Measurements from ENCODE around the gene S100B. TPM values are rescaled to one million over a fixed set of nuclear protein-coding genes. Genes with fewer than 3 reads are reported as not detected.

Gene S100B
- total and polyA plus RNA-seq, 2 of the 8 experiments (the other 6 are each of a cell fraction or from before 2014, with no cell fraction given): 0.36 to 0.69 TPM

DNA sequence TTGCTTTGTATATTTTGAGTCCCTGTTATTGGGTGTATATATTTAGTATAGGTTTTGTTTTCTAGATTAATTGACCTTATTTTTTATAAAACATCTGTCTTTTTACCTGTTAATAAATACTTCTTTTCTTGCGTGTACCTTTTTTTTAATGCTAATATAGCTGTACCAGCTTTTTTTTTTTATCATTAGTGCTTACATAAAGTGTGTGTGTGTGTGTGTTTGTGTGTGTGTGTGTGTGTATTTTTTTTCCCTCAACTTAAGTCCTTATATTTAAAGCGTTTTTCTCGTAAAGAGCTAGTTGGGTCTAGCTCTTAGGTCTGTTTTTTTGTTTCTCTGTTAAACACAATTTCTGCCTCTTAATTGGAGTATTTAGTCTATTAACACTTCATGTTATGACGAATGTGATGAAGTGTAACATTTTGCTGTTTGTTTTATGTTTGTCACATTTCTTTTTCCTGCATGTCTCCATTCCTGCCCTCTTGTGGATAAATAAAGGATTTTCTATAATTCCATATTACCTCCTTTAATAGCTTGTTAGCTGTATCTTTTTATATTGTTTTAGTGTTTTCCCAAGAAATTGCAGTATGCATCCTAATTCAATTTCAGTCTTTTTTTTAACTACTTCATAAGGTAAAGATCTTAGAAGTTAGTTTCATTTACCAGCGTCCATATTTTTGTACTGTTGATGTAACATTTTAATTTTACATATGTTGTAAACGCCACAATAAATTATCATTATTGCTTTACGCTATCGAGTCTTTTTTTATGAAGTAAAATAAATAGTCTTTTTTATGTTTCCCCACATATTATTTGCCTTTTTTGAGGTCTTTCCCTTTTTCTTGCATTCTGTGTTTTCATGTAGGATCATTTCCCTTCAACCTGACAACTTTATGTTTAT is 34.9 kb upstream of the S100B start:
- Histone ChIP-seq H2AFZ (ENCODE audit: low read length) (no peak overlapping the region), H3K36me3 (ENCODE audit: control insufficient read depth in 2 of 4, insufficient read depth in 4 of 4, low read length in 3 of 4) (peaks cover 0 to 27% (median 7%) of the 10 kb centered on the region in 4 experiments; a peak in 5 of 8 replicates), H3K27ac (ENCODE audit: low read depth, low read length) (no peak overlapping the region), H4K20me1 (replicated peaks in 1 of 2; ENCODE audit: control insufficient read depth in 1 of 2, insufficient read depth in 2 of 2, low read length in 2 of 2) (peaks cover 0 to 4% of the 10 kb centered on the region in 2 experiments), H3K9me3 (ENCODE audit: insufficient read depth in 2 of 2, low read depth in 1 of 2, low read length in 1 of 2) (no peaks in the 10 kb centered on the region), H3K18ac (ENCODE audit: extremely low read depth, low read length) (no peak overlapping the region), H2AK5ac (ENCODE audit: low read depth, low read length) (no peak overlapping the region), H3K23me2 (ENCODE audit: low read depth, low read length) (peaks cover 4% of the 10 kb centered on the region; the same call in 1 of the 2 replicates), H2BK5ac (ENCODE audit: low read depth, low read length) (no peak overlapping the region), H3K4me1 (replicated peaks in 1 of 4; ENCODE audit: control insufficient read depth in 3 of 4, insufficient read depth in 4 of 4, low read length in 3 of 4) (no peaks in the 10 kb centered on the region; a peak in 3 of 7 replicates), H2BK15ac (ENCODE audit: low read length) (no peak overlapping the region), H3K9ac (replicated peaks in 1 of 4; ENCODE audit: extremely low read depth in 1 of 4, low read depth in 3 of 4, low read length in 3 of 4) (no peak overlapping the region), H4K5ac (ENCODE audit: insufficient read length, low read depth, low read length) (no peak overlapping the region), H3K4ac (replicated peaks; ENCODE audit: insufficient read length, low read depth, low read length) (no peak overlapping the region), H3K79me2 (ENCODE audit: control insufficient read depth in 1 of 2, insufficient read depth in 2 of 2, low read length in 2 of 2) (peaks cover 5 to 13% of the 10 kb centered on the region in 2 experiments; a peak in 2 of 4 replicates), H3K4me3 (ENCODE audit: extremely low read depth in 1 of 4, insufficient read depth in 2 of 4, low read depth in 3 of 4, low read length in 4 of 4) (no peak overlapping the region), H2BK20ac (ENCODE audit: low read length) (no peak overlapping the region), H3K27me3 (replicated peaks in 1 of 4; ENCODE audit: control insufficient read depth in 3 of 4, extremely low read depth in 1 of 4, insufficient read depth in 3 of 4, low read length in 3 of 4) (no peaks in the 10 kb centered on the region), H3K4me2 (ENCODE audit: insufficient read depth in 1 of 2, low read depth in 2 of 2, low read length in 2 of 2) (no peak overlapping the region), H3K56ac (replicated peaks; ENCODE audit: insufficient read length, low read depth, low read length) (no peak overlapping the region), H2BK12ac (ENCODE audit: low read depth, low read length) (no peak overlapping the region), H4K8ac (ENCODE audit: extremely low read depth, insufficient read depth, low read length) (no peak overlapping the region), H3K79me1 (ENCODE audit: low read depth, low read length) (no peaks in the 10 kb centered on the region), H3K14ac (ENCODE audit: insufficient read length) (no peak overlapping the region), H4K91ac (replicated peaks; ENCODE audit: insufficient read length, low read length) (no peak overlapping the region), H3K23ac (ENCODE audit: insufficient read length) (no peak overlapping the region), H2BK120ac (replicated peaks; ENCODE audit: low read depth, low read length) (no peak overlapping the region)
- TF ChIP-seq ASH2L (IDR thresholded peaks at IDR 0.05; ENCODE audit: low read length) (no peak), CTCF (IDR thresholded peaks at IDR 0.05; ENCODE audit: control extremely low read depth in 1 of 3, insufficient read depth in 1 of 3, low read depth in 1 of 3, low read length in 3 of 3) (peak in 1 of 3 experiments; percentile 25; a peak in 2 of 4 replicates)
- no peak for FAIRE-seq
- no peak for DNase-seq (ENCODE audit: low read depth in 1 of 2, low spot score in 2 of 2)
- CTCF ChIA-PET (ENCODE audit: partially characterized antibody): interaction anchor here (0.6 to 1.1 kb wide), 6 partner anchors 12 to 131 kb away, joined by 3 to 5 read pairs (median 3); no protein-coding TSS in a partner anchor
- WGBS, 2 experiments (ENCODE audit: extremely low coverage in 1 of 2, insufficient coverage in 1 of 2, insufficient read length in 1 of 2, insufficient replicate concordance in 2 of 2, low coverage in 1 of 2, low lambda C conversion rate in 2 of 2, missing lambda C conversion rate in 1 of 2): 83% methylated on average over 8 of the region's 8 CpGs; no CpG with 5 or more reads in 1 of the 2 experiments
- POLR2A ChIA-PET (ENCODE audit: partially characterized antibody): interaction anchor here (0.6 to 1.4 kb wide), 2 partner anchors 11 to 82 kb away, joined by 4 to 5 read pairs; no protein-coding TSS in a partner anchor

Data from H1 (cell line).